ENCODE measurements around the gene MYLK.

The MYLK gene

GRCh38 chr3:123587401-123587800 lies 296.7 kb downstream of the MYLK start:
- no peak for DNase-seq (ENCODE audit: low read depth)

DNA sequence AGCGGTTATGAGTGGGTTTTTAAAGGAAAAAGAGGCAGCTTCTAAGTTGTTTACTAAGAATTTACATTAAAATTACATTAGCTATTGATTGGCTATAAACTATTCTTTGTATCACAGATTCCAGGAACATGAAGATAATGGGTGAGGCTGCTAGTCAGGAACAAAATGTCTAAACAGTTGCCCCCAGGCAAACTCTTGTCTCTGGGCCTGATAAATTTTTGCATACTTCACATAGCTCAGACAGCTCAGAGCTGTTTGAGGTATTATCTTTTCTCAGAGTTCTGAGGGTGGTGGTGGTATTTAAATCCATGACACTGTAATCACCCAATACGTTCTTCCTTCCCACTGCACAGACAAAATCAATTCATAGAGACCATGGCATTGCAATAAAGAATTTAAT lies 297.2 kb downstream of the MYLK start:
- DNase-seq (ENCODE audit: low read depth) = peak; percentile 73

- DNase-seq (ENCODE audit: low read depth) = peak; percentile 67
These were observed 298.0 kb downstream of the MYLK start for GRCh38 chr3:123586131-123586530.

DNA sequence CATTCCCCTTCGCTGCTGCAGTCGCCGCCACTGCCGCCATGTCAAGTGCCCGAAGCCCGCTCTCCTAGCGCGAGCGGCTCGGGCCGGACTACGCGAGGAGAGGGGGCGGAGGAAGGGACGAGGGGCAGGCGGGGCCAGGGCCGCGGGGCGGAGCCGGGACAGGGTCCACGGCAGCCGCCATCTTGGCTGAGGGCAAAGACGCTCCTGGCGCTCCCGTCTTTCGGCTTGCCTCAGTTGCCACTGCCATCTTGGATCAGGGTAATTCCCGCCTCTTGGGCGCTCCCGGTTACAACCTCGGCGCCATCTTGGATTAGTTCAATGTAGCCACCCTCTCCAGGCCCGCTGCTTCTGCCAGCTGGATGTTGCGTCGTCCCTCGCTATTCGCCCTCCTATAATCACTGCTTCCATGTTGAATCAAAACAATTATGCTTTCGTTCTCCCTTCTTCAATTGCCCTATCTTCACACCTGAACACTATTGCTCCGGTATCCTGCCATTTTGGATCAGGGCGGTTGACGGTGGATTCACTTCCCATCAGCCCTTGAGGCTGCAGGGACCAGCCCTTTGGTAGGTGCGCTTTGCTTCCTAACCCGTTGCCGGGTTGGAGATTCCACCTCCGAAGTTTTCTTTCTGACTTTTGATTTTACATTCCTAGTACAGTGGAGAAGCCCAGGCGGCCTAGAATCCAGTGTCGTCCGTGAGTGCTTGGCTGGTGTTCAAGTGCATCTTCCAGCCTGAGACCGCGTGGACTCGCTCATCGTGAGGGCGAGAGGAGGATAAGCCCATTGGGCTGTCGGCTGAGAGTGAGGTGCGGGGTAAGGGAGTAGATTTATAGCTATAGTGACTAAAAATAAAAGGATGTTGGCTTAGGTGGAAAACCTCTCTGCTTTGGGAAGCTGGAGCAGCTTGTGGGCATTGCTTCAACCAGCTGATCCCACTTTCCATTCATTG lies 298.9 kb downstream of the MYLK start, which contains the start of gene HACD2:
Gene HACD2, minus strand, starts transcription at position 66 of the 950 bp plus-strand sequence. Its CDS starts 26 bp downstream, at position 40.
- DNase-seq (ENCODE audit: low read depth) = peak; percentile 99

DNA sequence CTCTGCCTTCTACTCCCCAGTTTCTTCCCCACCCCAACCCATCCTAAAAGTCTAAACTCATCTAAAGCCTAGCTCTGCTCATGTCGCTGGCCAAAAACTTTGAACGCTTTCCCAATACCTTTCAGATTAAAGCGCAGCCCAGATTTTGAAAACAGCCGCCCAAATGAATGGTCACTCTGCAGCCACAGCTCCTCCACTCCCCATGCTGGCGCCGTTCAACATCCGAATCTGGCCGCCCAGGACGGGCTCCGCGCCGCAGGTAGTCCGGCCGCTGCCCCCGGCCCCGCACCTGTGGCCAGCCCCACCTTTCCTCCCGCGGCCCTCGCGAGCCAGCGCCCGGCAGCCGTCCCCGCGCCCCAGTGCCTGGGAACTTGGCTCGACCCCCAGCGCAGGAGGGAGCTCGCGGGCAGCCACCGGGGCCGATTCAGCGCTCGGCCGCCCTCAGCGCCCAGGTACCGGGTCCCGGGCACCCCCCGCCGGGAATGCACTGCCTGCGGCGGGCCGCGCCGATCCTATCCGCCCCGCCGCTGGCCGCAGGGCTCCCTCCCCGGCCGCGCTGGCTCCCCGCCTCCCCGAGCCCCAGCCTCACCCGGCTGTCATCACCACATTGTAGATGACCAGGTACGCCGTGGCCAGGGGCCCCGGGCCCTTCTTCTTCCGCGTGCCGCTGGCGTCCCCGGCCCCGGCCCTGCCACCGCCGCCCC lies 299.7 kb downstream of the MYLK start:
- DNase-seq (ENCODE audit: low read depth) = no peak

DNA sequence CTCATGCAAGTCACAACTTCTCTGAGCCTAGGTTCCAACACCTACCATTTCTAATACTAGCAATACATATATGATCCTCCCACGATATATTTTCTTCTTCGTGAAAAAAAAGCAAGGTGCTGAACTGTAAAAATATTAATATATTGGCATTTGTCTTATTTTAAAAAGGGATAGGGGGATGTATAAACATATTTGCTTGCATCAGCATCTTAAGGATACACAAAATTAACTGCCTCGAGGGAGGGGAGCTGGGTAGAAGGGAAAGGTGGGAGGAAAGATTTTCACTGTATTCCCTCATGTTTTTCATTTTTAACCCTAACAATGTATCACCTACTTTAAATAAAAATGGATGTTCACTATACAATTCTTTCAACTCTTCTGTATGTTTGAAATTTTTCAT lies 300.6 kb downstream of the MYLK start:
- no peak for DNase-seq (ENCODE audit: low read depth)

DNA sequence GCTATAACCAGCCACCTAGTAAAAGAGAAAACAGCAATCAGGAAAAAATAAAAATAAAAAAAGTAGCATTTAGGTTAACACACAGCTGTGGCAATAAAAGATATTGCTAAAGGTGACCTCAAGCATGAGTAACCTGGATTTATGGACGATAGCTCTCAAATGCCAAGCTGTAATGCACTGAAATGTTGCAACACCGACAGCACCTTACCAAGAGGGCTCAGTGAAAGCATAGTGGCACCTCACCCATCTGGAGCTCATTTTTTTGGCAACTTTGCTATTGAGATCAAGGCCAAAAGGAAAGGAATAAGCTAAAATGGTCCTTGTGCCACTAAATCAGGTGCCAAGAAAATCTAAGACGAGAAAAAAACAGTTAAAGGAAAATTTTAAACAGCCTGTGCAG lies 301.8 kb downstream of the MYLK start:
- DNase-seq (ENCODE audit: low read depth) = no peak

- DNase-seq (ENCODE audit: low read depth) = peak; percentile 40
These were observed 308.0 kb downstream of the MYLK start for GRCh38 chr3:123576122-123576521.

GRCh38 chr3:123571973-123572365 lies 312.2 kb downstream of the MYLK start:
- DNase-seq (ENCODE audit: low read depth) = no peak

GRCh38 chr3:123571264-123571972 lies 312.7 kb downstream of the MYLK start:
- no peak for DNase-seq (ENCODE audit: low read depth)

DNA sequence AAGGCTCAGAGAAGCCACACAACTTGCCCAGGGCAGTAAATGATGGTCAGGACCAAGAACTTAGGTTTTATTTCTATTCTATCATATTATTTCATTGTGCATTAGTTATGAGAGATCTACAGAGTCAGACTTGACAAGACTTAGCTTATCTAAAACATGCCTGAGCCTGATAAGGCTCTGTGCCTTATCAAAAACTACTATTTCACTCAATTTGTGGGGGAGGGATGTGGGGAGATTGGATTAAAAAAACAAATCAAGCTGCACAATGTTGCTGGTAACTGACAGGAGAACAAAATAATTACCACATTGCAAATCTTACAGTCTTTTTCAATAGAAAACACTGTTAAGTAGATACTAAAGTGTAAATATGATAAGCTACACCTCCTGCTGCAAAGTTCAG lies 315.3 kb downstream of the MYLK start:
- DNase-seq (ENCODE audit: low read depth) = no peak

DNA sequence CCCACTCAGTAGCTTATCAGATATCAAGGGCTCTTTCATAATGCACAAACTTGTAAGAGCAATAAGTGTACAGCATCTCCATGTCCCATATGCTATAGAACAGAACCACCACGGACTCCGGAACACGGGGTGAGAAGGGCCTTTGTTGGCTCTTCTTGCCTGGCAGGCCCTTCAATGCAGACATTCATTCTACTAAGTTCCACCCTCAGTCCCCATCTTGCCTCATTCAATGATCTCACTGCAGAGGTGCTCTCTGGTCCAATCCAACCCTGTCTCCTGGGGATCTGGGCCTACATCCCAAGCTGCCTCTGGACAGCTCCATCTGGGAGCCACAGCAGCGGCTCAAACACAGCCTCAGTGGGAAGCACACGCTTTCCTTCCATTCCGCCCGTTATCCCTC lies 316.1 kb downstream of the MYLK start:
- no peak for DNase-seq (ENCODE audit: low read depth)

DNA sequence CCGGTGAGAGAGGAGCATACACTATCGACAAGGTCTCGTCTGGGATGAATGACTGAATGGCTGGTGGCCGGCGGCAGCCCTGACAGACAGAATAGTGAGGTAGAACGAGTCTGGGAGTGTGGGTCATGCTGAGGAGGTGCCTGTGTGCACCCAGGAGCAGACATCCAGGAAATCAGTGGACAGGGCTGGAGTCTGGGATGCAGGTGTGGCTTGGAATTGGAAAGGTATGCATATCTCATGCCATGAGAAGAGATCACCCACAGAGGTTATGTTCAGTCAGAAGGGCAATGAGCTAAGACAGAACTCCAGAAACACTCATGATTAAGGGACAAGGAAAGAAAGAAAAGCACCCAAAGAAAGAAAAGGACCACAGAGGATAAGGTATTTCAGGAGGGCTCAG lies 320.1 kb downstream of the MYLK start:
- no peak for DNase-seq (ENCODE audit: low read depth)

GRCh38 chr3:123562547-123562946 lies 321.6 kb downstream of the MYLK start:
- peak; percentile 30 for DNase-seq (ENCODE audit: low read depth)

GRCh38 chr3:123561188-123561587 lies 322.9 kb downstream of the MYLK start:
- no peak for DNase-seq (ENCODE audit: low read depth)
